ENCODE measurements around the gene HK3.

Gene HK3

DNA sequence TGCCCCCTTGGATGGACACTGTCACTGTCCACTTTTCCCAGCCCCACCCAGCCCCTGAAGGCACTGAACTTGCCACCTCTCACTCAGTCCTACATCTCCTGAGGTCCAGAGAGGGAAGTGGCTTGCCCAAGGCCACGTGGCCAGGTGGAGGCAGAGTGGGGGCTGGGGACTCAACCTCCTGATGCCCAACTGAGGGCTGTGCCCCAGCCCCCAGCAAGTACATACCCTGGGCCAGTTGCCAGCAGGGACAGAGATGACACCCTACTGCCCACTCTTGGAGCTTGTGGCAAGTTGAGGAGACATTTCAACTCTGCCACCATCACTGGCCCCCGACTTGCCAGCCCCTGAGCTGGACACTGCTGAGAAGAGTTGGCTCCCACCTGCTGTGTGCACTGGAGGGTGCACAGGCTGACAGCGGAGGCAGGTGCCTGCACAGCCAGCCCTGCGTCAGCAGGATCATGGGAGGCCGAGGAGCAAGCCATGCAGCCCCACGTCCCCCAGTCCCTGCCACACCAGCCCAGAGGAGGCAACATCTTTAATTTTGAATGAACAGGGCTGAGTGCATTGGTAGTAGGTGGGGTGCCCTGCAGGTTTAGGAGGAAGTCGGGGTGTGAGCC is 49.4 kb downstream of the HK3 start:
- no peak for DNase-seq (ENCODE audit: low read depth in 2 of 2)

DNA sequence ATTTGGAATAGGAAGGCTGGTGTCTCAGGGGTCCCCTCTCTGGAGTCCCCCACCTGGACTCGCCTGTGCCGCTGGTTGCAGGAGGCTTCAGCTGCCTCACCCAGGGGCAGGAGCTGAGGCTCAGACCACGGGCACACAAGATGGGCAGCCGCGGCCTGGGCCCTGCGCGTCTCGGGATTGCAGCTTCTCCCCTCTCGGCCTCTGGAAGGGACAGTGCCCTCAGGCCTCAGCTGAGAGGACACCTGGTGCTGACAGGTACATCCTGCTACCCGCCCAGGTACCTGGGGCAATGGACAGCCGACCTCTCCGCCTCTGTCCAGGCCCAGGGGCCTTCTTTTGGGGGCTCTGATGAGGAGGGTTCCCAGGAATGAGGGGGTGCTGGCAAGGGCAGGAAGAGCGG is 50.5 kb downstream of the HK3 start:
- no peak for DNase-seq (ENCODE audit: low read depth in 2 of 2)

DNA sequence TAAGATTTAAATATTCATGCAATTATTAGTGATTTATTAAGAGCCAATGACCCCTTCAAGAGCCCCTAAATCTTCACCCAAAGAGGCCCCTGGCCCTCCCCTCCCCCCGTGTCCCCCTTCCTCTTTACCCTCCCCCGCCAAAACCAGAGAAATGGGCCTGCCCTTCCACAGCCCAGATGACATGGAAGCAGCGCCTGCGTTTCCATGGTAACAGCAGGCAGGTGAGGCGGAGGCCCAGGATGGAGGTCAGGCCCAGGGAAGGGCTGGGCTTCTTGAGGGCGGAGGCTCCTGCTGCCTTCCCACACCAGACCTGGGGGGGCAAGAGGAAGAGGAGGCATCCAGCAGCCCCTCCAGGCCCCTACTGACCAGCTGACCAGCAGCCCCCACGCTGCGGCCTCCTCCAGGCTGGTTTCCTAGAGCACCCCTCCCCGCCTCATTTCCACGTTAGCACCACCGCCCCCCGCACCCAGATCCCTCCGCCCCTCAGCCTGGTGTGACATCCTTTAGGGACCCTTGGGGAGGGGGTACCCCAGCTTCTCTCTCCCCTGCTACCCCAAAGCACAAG is 51.3 kb downstream of the HK3 start:
- no peak for DNase-seq (ENCODE audit: low read depth in 2 of 2)

DNA sequence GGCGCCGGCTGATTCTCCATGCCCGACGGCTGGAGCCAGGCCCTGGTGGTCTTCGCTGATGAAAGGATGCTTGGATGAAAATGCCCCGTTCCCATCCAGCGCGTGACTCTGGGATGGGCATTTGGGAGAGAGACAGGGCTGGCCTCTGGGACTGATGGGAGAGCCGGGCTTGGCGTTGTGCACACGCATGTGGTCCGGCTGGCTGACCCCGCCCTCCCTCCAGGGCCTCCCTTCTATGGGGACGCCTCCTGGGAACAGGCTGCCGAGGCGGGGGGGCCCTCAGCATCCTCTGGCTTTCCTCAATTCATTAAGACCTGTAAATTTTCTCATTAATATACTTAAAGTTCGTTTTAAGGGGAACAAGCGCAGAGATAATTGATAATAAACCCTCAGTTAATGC is 52.0 kb downstream of the HK3 start:
- no peak for DNase-seq (ENCODE audit: low read depth in 2 of 2)

DNA sequence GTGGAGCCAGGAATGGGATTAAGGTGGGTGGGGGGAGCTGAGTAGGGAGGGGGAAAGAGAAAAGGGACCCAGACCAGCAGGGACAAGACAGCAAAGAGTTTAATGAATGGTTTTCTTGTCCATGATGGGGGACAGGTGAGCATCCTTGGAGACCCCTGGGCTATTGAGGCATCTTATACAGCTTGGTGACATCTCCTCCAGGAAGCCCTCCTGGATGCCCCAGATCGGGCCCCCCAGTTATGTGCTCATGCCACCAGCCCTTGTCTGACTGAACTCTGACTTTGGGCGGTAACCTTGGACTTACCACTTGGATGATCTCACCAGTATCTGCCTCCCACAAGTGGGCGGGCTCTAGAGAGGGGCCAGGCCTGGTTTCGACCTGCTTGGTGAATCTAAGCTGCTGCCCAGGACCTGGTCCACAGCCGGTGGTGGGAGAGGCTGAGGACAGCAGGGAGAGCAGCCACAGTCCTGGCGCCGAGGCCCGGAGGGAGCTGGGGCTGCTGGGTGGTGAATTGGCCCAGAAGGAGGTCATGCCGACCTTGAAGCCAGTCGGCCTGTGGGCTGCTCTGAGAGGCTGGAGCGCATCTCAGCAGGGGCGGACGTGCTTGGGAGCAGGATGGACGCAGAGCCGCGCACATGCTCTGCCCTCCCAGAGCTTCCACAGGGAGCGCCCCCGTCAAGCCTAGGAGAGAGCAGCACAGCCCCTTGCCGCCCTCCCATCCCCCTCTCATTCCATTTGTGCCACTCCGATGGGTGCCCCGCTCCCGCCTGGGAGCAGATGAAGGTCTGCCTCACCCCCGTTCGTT is 52.6 kb downstream of the HK3 start:
- peak in 1 of 2 donors; percentile 5 for DNase-seq (ENCODE audit: low read depth in 2 of 2)

DNA sequence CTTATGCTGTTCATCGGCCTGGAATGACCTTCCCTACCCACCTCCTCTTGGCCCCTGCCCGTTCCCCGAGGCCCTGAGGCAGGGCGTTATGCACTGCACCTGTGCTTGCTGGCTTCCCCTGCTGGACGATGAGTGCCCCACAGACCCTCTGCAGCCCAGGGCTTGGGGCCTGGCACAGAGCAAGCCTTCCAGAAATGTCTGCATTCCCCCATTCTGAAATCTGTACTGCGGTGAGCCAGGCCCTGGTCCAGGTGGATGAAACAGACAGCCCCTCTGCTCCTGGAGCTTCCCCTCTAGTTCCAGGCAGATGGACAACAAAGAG is 53.8 kb downstream of the HK3 start:
- DNase-seq (ENCODE audit: low read depth in 2 of 2), result no peak

DNA sequence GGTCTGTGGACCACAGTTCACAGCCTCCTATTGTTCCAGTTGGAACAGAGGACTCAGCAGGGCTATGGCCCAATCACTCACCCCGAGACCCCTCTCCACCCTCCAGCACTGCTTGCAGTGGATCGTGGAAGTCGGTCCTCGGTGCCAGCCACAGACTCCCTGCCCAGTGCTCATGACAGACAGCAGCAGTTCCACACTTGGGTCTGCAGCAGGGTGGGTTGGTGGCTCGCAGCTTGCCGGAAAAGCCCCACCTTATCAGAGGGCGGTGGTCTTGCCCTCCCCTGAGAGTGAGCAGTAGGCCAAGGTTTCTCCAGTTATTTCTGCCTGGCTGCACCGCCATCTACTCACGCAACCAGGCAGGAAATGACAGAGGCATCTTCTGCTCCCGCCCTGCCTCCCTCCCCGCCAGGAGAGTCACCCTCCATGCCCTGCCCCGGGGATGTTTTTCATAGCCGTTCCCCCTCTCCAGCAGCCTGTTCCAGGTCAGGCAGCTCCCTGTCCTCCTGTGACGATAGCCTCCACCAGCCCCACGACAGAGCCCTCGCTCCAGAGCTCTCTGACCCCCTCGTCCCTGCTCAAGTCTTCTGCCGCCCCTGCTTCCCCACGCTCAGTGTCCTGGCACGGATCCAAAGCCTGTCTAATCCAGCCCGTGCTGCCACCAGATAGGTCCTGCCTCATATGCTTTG is 54.3 kb downstream of the HK3 start:
- DNase-seq (ENCODE audit: low read depth in 2 of 2), result no peak

DNA sequence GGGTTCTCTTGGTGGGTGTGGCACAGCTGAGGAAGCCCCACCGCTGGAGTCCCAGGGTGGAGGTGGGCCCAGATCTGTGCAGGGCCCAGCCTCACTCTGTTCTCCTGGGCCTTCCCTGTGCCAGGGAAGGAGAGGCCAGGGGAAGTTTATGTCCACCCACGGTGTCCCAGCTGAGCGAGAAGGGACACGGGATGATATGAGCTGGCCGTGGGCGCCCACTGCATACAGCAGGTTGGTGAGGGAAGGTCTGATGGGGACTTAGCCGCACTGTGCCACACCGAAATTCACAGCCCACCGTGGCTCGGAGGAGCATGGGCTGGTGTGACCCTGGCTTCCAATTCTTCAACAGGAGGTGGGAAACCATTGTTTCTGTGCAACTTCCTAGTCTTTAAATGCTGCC is 54.9 kb downstream of the HK3 start:
- no peak for DNase-seq (ENCODE audit: low read depth in 2 of 2)

DNA sequence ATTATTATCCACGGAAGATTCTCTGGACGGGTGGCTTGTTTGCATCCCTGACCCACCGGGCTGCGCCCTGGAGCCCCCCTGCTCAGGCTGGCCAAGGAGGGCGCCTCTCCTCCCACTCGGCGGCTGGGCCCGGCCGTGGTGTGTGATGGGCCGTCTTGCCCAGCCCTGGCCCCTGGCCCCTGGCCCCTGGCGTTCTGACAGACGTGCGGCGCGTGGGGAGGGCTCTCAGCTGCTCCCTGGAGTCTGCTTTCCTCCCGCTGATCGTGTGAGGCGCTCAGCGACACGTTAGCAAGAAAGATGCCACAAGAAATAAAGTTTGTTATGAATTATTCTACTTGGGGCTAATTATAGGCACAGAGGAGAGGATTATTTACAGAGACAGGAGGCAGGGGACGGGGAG is 55.5 kb downstream of the HK3 start:
- DNase-seq (ENCODE audit: low read depth in 2 of 2), result no peak

DNA sequence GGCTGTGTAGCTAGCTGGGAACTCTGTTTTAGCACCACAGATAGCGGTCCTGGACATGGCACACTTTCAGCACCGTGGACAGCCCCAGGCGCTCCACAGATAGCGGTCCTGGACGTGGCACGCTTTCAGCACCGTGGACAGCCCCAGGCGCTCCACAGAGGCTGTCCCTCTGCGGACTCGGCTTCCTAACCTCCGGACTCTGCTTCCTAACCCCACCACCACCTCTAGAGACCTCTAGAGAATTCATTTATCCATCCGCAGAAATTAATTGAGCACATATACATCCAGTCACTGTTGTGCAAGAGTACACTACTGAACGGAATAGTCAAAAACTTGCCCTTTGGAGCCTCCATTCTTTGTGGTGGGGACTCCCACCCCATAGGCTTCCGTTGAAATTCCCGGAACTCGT is 61.4 kb downstream of the HK3 start:
- DNase-seq (ENCODE audit: low read depth in 2 of 2), result peak; percentile 47 to 72

DNA sequence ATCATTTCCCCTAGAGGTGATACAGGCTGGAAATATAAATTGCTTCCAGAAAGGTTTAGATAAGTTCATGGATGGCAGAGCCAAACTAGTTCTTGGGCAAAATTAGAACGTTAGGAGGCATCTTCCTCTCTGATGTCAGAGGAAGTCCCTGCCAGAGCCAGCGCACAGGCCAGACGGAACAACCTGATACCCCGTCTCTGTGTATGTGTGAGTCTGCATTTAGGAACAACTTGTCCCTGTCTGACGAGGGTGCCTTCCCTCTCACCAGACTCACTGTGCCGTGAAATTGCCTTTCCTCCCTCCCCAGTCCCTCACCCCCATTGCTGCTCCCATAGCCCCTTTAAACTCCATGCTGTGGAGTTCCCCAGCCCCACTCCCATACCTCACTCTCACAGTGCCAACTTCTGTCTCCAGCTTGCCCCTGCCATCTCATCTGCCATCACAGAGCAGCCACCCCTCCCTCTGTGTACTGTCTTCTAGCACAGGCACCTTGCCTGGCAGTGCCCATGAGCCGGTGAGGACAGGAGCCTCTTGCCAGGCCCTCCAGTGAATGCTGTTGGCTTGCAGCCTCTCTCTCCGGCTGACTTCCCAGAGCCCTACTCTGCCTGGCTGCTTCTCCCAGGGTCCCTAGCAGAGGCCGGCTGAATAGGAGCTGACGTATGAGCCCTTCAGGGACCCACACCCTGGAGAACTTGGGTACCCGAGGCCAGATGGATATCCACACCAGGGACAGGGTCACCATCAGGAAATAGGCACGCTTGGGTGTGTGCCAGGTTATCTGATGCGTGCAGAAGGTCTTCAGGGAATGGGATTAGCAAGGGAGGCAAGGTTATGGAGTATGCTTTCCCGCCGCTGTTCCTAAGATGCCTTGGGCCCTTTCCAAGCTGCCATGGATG is 62.1 kb downstream of the HK3 start:
- DNase-seq (ENCODE audit: low read depth in 2 of 2), result no peak

DNA sequence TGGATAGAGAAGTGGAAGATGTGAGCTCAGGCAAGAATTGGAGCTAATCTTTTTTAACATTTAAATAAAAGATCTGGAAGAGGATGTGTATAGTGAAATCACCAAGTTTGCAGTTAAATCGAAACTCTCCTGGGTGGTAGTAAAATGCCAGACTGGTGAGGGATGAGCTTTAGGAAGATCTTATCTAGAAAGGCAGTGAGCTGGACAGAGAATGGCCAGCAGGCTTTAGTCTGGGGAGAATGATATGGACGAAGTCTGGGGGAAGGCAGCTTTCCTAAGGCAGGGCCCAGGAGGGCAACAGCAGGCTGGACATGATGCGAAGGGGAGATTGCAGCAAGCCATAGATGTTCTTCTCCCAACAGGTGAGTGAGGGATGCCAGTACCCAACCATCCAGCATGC is 63.2 kb downstream of the HK3 start:
- DNase-seq (ENCODE audit: low read depth in 2 of 2), result no peak

DNA sequence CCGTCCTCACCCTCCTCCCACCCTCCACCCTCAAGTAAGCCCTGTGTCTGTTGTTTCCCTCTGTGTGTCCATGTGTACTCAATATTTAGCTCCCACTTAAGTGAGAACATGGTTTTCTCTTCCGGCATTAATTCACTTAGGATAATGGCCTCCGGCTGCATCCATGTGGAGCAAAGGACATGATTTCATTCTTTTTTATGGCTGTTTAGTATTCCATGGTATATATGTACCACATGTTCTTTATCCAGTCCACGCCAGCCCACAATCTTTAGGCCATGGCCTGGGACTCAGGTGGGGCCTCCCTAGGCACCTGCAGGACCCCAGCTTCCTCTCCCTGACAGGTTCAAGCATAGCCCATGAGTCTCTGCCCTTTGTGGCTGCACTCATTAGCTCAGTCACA is 65.9 kb downstream of the HK3 start:
- DNase-seq (ENCODE audit: low read depth in 2 of 2), result no peak

DNA sequence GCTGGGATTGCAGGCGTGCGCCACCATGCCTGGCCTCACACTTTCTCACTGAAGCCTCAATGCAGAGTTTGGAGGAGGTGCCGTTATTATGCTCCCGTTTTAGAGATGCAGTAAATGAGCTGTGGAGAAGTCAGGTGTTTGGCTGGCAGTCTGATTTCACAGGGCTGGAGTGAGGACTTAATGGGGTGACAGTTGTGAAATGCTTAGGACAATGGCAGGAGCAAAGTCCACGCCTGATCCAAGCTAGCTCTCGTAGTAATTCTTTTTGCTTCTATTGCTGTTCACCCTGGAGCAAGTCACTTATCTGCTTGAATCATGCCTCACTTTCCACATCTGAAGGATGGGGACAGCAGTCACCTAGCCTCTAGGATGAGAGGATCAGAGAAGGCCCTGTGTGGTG is 67.0 kb downstream of the HK3 start:
- no peak for DNase-seq (ENCODE audit: low read depth in 2 of 2)

DNA sequence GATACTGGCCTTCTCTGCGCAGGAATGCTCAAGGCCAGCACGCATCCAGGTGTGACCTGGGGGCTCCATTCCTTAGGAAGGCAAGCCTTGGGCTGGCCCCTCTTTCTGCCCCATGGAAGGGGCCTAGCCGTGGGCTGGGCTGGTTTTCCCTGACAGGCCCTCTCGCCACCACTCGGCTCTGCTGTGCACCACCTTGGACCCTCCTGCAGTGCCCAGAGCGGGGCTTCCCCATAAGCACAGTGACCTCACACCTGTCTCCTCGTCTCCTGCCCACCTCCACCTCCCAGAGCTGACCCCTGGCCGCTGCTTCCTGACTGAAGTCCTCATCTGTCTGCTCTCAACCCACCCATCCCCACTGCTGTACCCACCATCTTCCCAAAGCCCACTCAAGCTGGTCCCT is 67.7 kb downstream of the HK3 start:
- no peak for DNase-seq (ENCODE audit: low read depth in 2 of 2)

DNA sequence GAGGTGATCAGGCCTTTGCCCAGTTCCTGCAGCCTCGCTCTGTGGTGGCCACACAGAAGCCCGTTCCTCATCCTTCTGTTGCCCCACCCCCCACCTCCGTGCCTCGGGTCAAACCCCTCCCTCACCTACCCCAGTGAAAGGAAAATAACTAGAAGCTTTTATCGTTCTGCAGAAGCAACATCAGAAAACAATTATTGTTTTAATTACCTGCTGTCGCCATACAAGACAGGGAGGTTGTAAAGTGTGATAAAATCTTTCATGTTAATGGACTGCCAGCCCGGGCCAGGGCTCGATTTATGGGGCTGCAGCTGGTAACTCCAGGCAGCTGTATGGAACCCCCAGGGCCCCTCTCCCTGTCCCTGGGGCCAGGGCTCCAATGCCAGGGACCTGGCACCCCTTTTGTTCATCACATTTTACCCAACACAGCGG is 68.1 kb downstream of the HK3 start:
- no peak for DNase-seq (ENCODE audit: low read depth in 2 of 2)
